ENCODE results near the gene VPS50.

GRCh38 chr7:93245525-93246432 lies 13.6 kb downstream of the VPS50 start:
- TF ChIP-seq EZH2phosphoT487 (IDR thresholded peaks at IDR 0.05; ENCODE audit: borderline replicate concordance) (0 out of 2 replicates have a peak, but pooled peaks have one; percentile 27), CTCF (conservative IDR thresholded peaks at IDR 0.05; ENCODE audit: low read length) (peak; percentile 89)

All from Loucy (cell line).